DND-41 (cell line): ENCODE measurements around the gene OR51S1.
A peak's percentile ranks its signal among the peaks of the same experiment; 100 is the strongest.

ENCODE experiments used
- CTCF ChIP-seq: IDR thresholded peaks from 2 replicates; pipeline ENCODE4 v1.5.1; 2012; ENCODE audit warnings: borderline replicate concordance, low read length, moderate library complexity, mild to moderate bottlenecking; ENCODE audit not compliant: poor library complexity, severe bottlenecking; ENCODE audit errors: extremely low read depth
- EZH2 ChIP-seq: IDR thresholded peaks from 3 replicates; pipeline ENCODE4 v1.6.1; 2012; ENCODE audit warnings: borderline replicate concordance, low read depth, mild to moderate bottlenecking, moderate library complexity, low read length, inconsistent platforms; ENCODE audit not compliant: severe bottlenecking

- TF ChIP-seq CTCF = peak; percentile 22
- no peak for TF ChIP-seq EZH2
Measured at GRCh38 chr11:4826425-4826824, 22.6 kb downstream of the OR51S1 start.
